ENCODE results near the gene MRPL18. TPM values are rescaled to one million over a fixed set of nuclear protein-coding genes. Genes with fewer than 3 reads are reported as not detected.

The MRPL18 gene
- total and polyA plus RNA-seq, 2 donors (not counting 3 experiments of a cell fraction or from before 2014, with no cell fraction given) = 55.4 to 70.7 TPM

- TF ChIP-seq MYC (IDR thresholded peaks at IDR 0.05; ENCODE audit: low read depth, low read length) = no peak
- TF ChIP-seq POLR2AphosphoS5 (IDR thresholded peaks at IDR 0.05; ENCODE audit: insufficient read depth, low read depth, low read length) = no peak
- TF ChIP-seq, protein P1, sequence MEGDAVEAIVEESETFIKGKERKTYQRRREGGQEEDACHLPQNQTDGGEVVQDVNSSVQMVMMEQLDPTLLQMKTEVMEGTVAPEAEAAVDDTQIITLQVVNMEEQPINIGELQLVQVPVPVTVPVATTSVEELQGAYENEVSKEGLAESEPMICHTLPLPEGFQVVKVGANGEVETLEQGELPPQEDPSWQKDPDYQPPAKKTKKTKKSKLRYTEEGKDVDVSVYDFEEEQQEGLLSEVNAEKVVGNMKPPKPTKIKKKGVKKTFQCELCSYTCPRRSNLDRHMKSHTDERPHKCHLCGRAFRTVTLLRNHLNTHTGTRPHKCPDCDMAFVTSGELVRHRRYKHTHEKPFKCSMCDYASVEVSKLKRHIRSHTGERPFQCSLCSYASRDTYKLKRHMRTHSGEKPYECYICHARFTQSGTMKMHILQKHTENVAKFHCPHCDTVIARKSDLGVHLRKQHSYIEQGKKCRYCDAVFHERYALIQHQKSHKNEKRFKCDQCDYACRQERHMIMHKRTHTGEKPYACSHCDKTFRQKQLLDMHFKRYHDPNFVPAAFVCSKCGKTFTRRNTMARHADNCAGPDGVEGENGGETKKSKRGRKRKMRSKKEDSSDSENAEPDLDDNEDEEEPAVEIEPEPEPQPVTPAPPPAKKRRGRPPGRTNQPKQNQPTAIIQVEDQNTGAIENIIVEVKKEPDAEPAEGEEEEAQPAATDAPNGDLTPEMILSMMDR (IDR thresholded peaks at IDR 0.05; ENCODE audit: extremely low read depth in 1 of 2, insufficient read depth in 1 of 2, low read depth in 1 of 2, low read length in 2 of 2) = no peak
- no peak for TF ChIP-seq EZH2 (IDR thresholded peaks at IDR 0.05; ENCODE audit: borderline replicate concordance, low read depth, low read length, severe bottlenecking)
- TF ChIP-seq FOS (IDR thresholded peaks at IDR 0.05; ENCODE audit: borderline replicate concordance, insufficient read depth, low read length) = no peak
- Histone ChIP-seq H3K27me3 (ENCODE audit: control insufficient read depth in 2 of 2, insufficient read depth in 2 of 2, low read length in 2 of 2) (no peaks in the 10 kb centered on the region), H4K20me1 (replicated peaks; ENCODE audit: control insufficient read depth, extremely low read depth, insufficient read depth, low read length) (no peaks in the 10 kb centered on the region), H3K4me2 (ENCODE audit: insufficient read depth, low read length) (no peak overlapping the region), H2AFZ (ENCODE audit: low read depth, low read length) (no peak overlapping the region), H3K36me3 (ENCODE audit: control insufficient read depth in 2 of 2, extremely low read depth in 1 of 2, insufficient read depth in 2 of 2, low read length in 2 of 2) (peaks cover 18 to 54% of the 10 kb centered on the region in 2 experiments), H3K27ac (ENCODE audit: insufficient read depth, low read depth, low read length) (no peak overlapping the region), H3K4me1 (ENCODE audit: control insufficient read depth, extremely low read depth, insufficient read depth, low read length) (no peaks in the 10 kb centered on the region), H3K9ac (replicated peaks; ENCODE audit: extremely low read depth, insufficient read depth, low read length) (no peak overlapping the region), H3K9me3 (replicated peaks; ENCODE audit: control insufficient read depth, insufficient read depth, low read length) (no peaks in the 10 kb centered on the region), H3K4me3 (replicated peaks in 1 of 3; ENCODE audit: insufficient read depth in 1 of 3, low read depth in 1 of 3, low read length in 3 of 3) (no peak overlapping the region), H3K9me1 (replicated peaks; ENCODE audit: control insufficient read depth, extremely low read depth, insufficient read depth, low read length) (no peaks in the 10 kb centered on the region), H3K79me2 (ENCODE audit: control insufficient read depth, insufficient read depth, low read length) (peaks cover 69% of the 10 kb centered on the region)
- ChIA-PET POLR2A (no interaction called here), CTCF (no interaction called here)
- no TSS peak for BruUV-seq (replicated peaks)
- FAIRE-seq (no peak), DNase-seq (ENCODE audit: low read depth, low spot score) (no peak)
- intact Hi-C loops (cut with micrococcal nuclease) (no loop called here), dilution Hi-C loops (cut with MboI; ENCODE audit: extremely low pct_ligation_motif_present, low sequenced_read_pairs) (no loop called here)
Measured at GRCh38 chr6:159742165-159742564, 48.1 kb upstream of the MRPL18 start.

GRCh38 chr6:159745081-159745480, 45.2 kb upstream of the MRPL18 start:
- Histone ChIP-seq H4K20me1 (replicated peaks; ENCODE audit: control insufficient read depth, extremely low read depth, insufficient read depth, low read length) (no peaks in the 10 kb centered on the region), H3K27ac (ENCODE audit: insufficient read depth, low read depth, low read length) (no peak overlapping the region), H3K9me3 (replicated peaks; ENCODE audit: control insufficient read depth, insufficient read depth, low read length) (no peaks in the 10 kb centered on the region), H3K9ac (replicated peaks; ENCODE audit: extremely low read depth, insufficient read depth, low read length) (no peak overlapping the region), H3K27me3 (ENCODE audit: control insufficient read depth in 2 of 2, insufficient read depth in 2 of 2, low read length in 2 of 2) (no peaks in the 10 kb centered on the region), H3K79me2 (ENCODE audit: control insufficient read depth, insufficient read depth, low read length) (peaks cover 41% of the 10 kb centered on the region), H2AFZ (ENCODE audit: low read depth, low read length) (no peak overlapping the region), H3K36me3 (ENCODE audit: control insufficient read depth in 2 of 2, extremely low read depth in 1 of 2, insufficient read depth in 2 of 2, low read length in 2 of 2) (peaks cover 20 to 56% of the 10 kb centered on the region in 2 experiments), H3K4me2 (ENCODE audit: insufficient read depth, low read length) (no peak overlapping the region), H3K4me1 (ENCODE audit: control insufficient read depth, extremely low read depth, insufficient read depth, low read length) (no peaks in the 10 kb centered on the region), H3K9me1 (replicated peaks; ENCODE audit: control insufficient read depth, extremely low read depth, insufficient read depth, low read length) (no peaks in the 10 kb centered on the region), H3K4me3 (replicated peaks in 1 of 3; ENCODE audit: insufficient read depth in 1 of 3, low read depth in 1 of 3, low read length in 3 of 3) (no peak overlapping the region)
- BruUV-seq (replicated peaks) = no TSS peak
- intact Hi-C loops (cut with micrococcal nuclease) (no loop called here), dilution Hi-C loops (cut with MboI; ENCODE audit: extremely low pct_ligation_motif_present, low sequenced_read_pairs) (no loop called here)
- no peak for DNase-seq (ENCODE audit: low read depth, low spot score)
- TF ChIP-seq EZH2 (IDR thresholded peaks at IDR 0.05; ENCODE audit: borderline replicate concordance, low read depth, low read length, severe bottlenecking) (no peak), GATA2 (IDR thresholded peaks at IDR 0.05; ENCODE audit: insufficient read depth, insufficient read length, low read depth, low read length) (no peak), FOS (IDR thresholded peaks at IDR 0.05; ENCODE audit: borderline replicate concordance, insufficient read depth, low read length) (no peak), POLR2A (IDR thresholded peaks at IDR 0.05; ENCODE audit: low read depth, low read length) (no peak), MAX (IDR thresholded peaks at IDR 0.05; ENCODE audit: insufficient read depth, insufficient read length) (no peak), POLR2AphosphoS5 (IDR thresholded peaks at IDR 0.05; ENCODE audit: insufficient read depth, low read depth, low read length) (no peak), MYC (IDR thresholded peaks at IDR 0.05; ENCODE audit: low read depth, low read length) (no peak), JUN (IDR thresholded peaks at IDR 0.05; ENCODE audit: borderline replicate concordance, insufficient read depth, insufficient read length, low read depth) (no peak)
- TF ChIP-seq, protein P1 (IDR thresholded peaks at IDR 0.05; ENCODE audit: extremely low read depth in 1 of 2, insufficient read depth in 1 of 2, low read depth in 1 of 2, low read length in 2 of 2) = no peak
- POLR2A ChIA-PET = no interaction called here
- no peak for FAIRE-seq
- CTCF ChIA-PET = no interaction called here

Data from endothelial cell of umbilical vein (primary cell).